ENCODE measurements around the gene B3GALNT1. TPM values are rescaled to one million over a fixed set of nuclear protein-coding genes. Genes with fewer than 3 reads are reported as not detected.
"Not testable (repeated sequence)": the region's sequence is repeated elsewhere in the genome, so short reads cannot be mapped to it uniquely, and the experiment has no call there.

Gene B3GALNT1
- total and polyA plus RNA-seq, 8 donors: 21.6 to 30.8 (median 27.0) TPM

DNA sequence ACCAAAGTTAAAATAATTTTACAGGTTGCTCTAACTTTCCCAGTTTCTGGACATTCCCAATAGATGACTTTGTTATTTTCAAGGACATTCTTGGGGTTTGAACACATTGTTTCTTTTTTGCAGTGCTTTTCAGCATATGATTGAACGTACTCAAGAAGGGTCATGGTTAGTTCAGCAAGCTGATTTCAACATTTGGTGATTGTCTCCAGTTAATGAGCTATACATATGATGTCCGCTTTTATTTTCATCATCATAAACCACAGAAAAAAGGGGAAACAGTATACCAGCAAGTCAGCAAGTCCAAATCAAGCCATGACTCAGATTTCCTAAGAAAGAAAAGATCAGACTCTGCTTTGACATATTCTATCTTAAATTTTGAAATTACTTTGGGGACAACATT is 69.4 kb downstream of the B3GALNT1 start:
- Histone ChIP-seq H3K36me3 (no peaks in the 10 kb centered on the region), H3K27ac (peak overlapping the region; percentile 26 to 82), H3K4me3 (no peak overlapping the region), H3K9me3 (peaks cover 0 to 4% of the 10 kb centered on the region in 2 donors), H3K27me3 (no peaks in the 10 kb centered on the region), H3K4me1 (peaks cover 0 to 18% of the 10 kb centered on the region in 2 donors)
- TF ChIP-seq, protein P1, sequence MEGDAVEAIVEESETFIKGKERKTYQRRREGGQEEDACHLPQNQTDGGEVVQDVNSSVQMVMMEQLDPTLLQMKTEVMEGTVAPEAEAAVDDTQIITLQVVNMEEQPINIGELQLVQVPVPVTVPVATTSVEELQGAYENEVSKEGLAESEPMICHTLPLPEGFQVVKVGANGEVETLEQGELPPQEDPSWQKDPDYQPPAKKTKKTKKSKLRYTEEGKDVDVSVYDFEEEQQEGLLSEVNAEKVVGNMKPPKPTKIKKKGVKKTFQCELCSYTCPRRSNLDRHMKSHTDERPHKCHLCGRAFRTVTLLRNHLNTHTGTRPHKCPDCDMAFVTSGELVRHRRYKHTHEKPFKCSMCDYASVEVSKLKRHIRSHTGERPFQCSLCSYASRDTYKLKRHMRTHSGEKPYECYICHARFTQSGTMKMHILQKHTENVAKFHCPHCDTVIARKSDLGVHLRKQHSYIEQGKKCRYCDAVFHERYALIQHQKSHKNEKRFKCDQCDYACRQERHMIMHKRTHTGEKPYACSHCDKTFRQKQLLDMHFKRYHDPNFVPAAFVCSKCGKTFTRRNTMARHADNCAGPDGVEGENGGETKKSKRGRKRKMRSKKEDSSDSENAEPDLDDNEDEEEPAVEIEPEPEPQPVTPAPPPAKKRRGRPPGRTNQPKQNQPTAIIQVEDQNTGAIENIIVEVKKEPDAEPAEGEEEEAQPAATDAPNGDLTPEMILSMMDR (IDR thresholded peaks at IDR 0.05): no peak
- DNase-seq (peak in 1 of 4 donors; percentile 2), ATAC-seq (peak; percentile 77)
- intact Hi-C loops (cut with DNase I): no loop called here

DNA sequence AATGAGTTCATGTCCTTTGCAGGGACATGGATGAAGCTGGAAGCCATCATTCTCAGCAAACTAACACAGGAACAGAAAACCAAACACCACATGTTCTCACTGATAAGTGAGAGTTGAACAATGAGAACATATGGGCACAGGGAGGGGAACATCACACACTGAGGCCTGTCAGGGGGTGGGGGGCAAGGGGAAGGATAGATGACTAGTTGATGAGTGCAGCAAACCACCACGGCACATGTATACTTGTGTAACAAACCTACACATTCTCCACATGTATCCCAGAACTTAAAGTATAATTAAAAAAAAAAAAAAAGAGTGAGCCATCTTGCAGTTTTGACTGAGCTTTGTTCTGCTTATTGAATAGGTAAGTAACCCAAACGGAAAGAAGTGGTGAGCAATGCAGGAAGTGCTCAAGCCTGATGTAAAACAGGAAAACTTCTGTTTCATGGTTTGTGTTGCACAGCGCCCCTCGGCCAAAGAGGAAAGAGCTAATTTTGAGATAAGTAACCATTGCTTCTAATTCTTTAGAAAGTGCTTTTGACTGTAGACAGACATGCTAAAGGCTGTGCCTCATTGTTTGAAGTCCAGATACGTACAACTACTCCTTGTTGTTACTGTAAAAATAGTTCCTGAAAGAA is 70.1 kb downstream of the B3GALNT1 start:
- peak; percentile 59 for ATAC-seq
- DNase-seq: peak in 1 of 4 donors; percentile 3
- H3K9me3 ChIP-seq; H3K4me3 ChIP-seq; H3K27me3 ChIP-seq; H3K36me3 ChIP-seq; intact Hi-C loops (cut with DNase I): not testable (repeated sequence)
- Histone ChIP-seq H3K27ac (peak overlapping the region; percentile 26 to 82), H3K4me1 (peaks cover 0 to 18% of the 10 kb centered on the region in 2 donors)

Other genes with a start within 250 kb of the B3GALNT1 start
- 10 to 100 TPM; 44.8 to 46.4 TPM for gene NMD3, start 116.0 kb upstream of the B3GALNT1 start, total RNA-seq
- 10 to 100 TPM; 51.6 to 62.2 (median 53.0) TPM for gene NMD3, start 116.0 kb upstream of the B3GALNT1 start, polyA plus RNA-seq (ENCODE audit: insufficient read length in 6 of 6)

Measured in left lung (tissue), 10 donors.